GM21526 (cell line): ENCODE data around the gene SLC35F6.
"Not testable (repeated sequence)": the region's sequence is repeated elsewhere in the genome, so short reads cannot be mapped to it uniquely, and the experiment has no call there.

Experiments used
- ATAC-seq: cut with Tn5 transposase; IDR thresholded peaks from one replicate; pipeline ENCODE4 v1.9.1; 2021; ENCODE audit warnings: moderate library complexity; ENCODE audit not compliant: unreplicated experiment, low FRiP score

Gene SLC35F6

DNA sequence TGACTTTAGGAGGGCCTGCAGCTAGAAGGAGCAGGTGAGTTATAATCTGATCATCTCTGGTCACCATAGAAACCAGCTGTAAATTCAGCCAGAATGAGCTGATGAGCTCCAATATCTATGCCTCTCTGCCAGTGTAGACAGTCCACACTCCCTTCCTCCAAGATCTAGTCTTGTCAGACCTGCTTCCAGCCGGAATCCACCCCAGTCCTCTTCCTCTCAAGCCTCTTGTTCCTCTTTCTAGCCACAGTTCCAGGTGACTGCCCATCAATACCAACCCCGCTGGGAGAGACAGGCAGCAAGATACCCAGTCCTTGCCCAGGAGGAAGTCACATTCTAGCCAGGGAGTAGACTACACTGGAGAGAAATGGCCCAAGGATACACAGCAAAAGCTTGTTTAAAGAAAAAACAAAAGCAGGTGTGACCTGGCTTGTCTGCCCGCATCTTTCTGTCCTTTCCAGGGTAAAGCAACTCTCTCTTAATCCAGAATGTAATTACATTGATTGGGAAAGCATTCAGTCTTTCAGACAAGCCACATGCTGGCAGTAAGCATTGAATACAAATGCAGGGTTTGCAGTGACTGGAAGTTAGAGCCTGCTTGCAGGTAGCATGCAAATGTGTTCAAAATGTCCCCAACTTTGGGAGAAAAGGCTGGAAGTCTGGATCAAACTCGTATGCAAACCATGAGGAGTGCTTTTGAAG lies 9.0 kb upstream of the SLC35F6 start:
- ATAC-seq, result no peak

DNA sequence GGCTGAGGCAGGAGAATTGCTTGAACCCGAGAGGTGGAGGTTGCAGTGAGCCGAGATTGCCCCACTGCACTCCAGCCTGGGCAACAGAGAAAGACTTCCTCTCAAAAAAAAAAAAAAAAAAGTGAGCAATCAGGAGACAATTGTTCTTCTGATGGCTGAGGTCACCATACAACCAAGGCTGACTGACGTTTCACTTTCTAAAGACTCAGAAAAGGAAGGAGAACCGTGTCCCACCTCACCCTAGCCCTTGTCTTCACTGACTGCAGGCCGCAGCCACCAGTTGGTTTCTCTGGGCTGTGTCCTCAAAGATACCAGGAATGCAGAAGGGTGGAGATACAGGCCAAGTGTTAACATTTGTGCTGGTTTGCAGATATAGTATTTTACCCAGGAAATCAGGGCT lies 7.7 kb upstream of the SLC35F6 start:
- no peak for ATAC-seq

DNA sequence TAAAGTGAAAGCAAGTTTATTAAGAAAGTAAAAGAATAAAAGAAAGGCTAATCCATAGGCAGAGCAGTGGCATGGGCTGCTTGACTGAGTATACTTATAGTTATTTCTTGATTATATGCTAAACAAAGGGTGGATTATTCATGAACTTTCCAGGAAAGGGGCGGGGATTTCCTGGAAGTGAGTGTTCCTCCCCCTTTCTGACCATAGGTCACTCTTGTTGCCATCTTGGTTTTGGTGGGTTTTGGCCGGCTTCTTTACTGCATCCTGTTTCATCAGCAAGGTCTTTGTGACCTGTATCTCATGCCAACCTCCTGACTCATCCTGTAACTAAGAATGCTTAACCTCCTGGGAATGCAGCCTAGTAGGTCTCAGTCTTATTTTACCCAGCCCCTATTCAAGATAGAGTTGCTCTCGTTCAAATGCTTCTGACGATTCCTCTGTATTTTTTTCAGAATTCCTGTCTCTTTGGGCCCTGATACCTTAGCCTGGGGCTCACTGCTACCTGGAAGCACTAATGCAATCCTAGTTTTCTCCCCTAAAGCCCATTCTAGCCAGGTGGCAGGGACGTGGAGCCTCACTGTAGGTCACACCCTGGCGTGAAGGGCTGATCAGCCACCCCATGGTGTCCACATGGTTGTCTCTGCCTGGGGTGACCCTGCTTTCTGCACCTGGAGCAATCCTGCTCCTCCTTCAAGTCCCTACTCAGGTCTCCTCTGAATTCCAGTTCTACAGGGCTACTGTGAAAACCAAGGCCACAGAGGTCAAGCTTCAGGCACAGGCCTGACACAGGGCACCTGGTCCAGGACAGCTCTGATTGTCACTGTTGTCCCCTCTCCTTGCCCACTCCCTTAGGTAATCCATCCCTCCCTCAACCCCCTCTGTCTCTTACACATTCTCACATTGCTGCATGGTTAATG lies 6.0 kb upstream of the SLC35F6 start:
- no peak for ATAC-seq

DNA sequence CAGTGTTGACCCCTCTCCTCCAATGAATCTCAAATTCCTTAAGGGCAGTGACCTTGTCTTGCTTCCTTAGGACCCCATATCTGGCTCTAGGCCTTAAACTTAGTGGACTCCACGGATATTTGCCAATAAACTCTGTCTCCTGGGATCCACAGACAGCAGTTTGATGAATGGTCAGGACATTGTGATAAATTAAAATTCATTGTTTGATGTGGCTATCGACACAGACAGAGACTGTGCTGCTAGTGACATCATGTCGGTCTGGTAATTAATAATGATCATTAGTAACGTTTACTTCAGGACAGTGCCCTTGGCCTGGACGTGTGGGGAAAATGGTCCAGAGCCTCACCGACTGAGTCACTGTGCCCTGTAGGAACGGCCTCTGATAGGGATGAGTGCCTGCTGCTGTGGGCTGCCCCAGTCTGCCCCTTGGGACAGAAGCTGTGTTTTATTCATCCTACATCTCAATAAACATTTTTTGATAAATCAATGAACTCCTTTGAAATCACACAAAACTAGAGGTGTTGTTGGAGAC lies 5.2 kb upstream of the SLC35F6 start:
- ATAC-seq, result no peak

DNA sequence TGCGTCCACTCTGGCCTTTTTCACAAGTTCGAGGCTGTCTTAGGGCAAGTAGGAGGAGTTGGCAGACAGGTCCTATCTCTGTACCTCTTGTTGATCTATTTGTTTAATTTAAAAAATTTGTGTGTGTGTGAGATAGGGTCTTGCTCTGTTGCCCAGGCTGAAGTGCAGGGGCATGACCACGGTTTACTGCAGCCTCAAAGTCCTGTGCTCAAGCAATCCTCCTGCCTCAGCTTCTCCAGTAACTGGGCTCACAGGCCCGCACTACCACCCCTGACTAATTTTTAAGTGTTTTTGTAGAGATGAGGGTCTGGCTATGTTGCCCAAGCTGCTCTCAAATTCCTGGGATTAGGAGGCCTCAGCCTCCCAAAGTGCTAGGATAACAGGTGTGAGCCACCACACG lies 4.2 kb upstream of the SLC35F6 start:
- ATAC-seq, result no peak

DNA sequence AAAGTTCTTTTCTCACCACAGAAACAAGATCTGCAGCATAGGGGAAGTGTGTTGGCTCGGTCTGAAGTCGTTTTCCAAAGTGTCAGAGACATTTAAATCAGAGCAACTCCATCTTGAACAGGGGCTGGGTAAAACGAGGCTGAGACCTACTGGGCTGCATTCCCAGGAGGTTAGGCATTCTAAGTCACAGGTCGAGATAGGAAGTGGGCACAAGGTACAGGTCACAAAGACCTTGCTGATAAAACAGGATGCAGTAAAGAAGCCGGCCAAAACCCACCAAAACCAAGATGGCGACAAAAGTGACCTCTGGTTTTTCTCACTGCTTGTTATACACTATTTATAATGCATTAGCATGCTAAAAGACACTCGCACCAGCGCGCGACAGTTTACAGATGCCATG lies 3.1 kb upstream of the SLC35F6 start:
- ATAC-seq, result not testable (repeated sequence)

DNA sequence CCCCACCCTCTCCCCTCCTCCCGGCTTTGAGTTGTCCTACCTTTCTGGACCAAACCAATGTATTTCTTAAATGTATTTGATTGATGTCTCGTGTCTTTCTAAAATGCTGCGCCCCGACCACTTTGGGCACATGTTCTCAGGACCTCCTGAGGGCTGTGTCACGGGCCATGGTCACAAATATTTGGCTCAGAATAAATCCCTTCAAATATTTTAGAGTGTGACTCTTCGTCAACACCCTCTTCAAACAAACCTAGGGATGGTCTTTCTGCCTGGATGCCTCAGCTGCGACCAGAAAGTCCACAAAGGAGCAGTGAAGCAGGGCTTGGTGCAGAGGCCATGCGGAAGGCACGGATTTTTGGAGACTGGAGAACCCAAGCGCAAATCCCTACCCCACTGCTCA lies 1.1 kb upstream of the SLC35F6 start:
- ATAC-seq, result no peak

DNA sequence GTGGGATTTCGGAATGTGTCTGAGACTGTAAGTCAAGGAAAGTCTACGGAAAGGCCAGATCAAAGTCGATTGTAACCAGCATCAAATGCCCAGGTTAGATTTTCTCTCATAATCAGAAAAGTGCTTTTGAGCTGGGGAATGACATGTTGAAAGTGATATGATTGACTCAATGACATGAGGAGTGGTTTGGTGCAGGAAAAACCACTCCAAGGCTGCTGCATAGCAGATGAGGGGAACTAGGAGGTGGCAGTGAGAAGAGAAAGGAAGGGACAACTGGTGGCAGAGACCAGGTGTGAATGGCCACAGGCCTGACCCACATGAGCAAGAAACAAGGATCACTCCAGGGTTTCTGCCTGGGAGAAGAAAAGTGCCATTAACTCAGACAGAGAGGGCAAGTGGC lies 822 bp downstream of the SLC35F6 start:
- no peak for ATAC-seq

DNA sequence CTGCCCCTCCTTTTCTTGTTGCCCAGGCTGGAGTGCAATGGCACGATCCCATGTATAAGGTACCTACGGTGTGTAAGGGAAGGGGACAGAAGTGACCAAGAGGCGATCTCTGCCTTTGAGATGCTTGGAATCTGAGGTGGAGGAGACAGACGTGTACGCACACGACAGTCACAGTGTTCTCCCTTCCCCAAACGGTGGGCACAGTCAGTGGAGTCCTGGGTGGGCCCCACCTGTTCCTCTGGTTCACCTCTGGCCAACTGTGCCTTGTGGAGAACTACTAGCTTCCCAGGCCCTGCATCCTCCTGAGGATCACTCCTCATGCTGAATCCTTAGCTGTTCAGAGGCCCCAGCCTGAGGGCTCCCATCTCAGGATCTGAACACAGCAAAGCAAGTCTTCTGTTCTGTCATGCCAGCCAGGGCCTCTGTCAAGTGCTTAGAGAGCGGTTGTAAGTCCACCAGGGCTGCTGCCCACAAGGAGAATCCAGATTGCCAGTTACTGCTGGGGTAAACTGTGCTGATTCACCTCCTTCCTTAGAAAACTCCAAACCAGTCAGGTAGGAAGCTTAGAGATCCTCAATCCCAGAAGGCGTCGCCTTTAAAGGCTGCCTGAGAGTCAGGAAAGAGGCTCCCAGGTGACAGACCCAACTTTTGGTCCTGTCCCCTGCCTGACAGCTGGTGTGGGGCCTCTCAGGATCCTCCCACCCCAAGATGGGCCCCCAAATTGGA lies 1.6 kb downstream of the SLC35F6 start:
- ATAC-seq, result no peak

DNA sequence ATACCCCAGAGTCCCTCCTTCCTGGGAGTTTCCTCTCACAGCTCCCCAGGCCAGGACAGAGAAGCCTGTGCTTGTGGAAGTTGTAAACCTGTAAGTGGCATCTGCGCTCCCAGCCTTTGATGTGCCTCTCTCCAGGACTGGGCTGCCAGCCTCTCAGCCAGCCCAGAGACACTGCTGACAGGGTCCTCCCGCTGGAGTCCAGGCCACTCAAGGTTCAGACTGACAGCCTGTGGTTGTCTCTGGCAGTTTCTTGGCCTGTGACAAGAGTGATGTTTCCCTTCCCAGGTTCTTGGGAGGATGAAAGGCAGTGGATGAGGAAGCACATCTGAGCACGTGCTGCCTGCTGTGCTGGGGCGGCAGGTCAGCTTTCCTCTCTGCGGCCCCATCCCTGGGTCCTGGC lies 3.0 kb downstream of the SLC35F6 start:
- ATAC-seq, result no peak

DNA sequence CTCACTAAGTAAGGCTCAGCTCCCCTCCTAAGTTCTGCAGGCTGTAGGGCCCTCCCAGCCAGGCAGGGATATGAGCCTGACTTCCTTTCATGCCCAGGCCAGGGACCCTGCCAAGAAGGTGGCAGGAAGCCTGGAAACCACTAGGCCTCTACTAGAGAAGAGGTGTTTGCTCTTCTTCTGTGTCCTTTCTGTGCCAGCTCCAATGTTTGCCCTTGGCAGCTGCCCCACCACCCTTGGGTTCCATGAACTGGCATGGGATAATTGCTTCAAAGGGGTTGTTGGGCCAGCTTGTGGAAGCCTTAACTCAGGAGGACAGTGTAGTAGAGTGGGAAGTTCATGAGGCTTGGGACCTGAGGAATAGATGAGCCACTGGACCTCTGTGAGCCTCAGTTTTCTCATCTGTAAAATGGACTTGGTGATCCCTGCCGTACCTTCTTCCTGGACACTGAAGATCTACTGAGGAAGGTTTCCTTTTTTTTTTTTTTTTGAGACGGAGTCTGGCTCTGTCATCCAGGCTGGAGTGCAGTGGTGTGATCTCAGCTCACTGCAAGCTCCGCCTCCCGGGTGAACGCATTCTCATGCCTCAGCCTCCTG lies 3.9 kb downstream of the SLC35F6 start:
- no peak for ATAC-seq

DNA sequence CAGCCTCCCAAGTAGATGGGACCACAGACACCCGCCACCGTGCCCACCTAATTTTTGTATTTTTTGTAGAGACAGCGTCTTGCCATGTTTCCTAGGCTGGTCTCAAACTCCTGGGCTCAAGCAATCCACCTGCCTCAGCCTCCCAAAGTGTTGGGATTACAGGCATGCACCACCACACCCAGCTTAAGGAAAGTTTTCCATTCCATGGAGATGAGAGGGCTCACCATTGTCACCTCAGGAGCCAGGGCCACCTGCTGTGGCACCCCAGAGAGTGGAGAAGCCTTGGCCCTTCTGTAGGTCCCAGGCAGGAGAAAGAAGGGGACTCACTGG lies 4.6 kb downstream of the SLC35F6 start:
- ATAC-seq, result no peak

DNA sequence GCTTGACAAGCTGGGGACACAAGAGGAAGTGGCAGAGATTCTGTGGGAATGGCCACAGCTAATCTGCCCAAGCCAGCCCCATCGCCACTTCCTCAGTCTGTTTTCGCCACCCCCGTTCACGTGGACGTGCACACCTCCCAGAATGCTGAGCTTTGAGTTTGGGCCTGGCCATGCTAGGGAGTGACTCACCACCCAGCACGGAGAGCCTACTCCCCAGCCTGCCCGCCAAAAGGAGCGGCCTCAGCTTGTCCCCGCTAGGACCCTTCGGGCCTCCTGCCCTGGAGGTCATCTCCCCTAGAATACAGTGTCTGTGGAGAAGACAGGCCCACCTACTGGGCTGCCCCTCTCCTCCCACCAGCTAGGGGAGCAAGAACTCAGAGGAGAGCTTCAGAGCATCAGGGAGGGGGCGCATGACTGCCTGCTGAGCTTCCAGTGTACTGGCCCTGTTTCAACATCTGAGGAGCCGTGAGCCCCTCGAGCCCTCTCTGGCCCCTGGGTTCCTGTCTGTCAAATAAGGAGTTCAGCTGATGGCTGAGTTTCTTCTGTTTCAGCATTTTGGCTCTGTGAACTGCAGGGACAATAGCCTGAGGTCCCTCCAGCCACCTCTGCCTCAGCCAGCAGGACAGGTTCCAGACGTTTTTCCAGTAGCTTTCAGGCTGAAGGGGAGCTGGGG lies 5.1 kb downstream of the SLC35F6 start:
- ATAC-seq, result no peak

DNA sequence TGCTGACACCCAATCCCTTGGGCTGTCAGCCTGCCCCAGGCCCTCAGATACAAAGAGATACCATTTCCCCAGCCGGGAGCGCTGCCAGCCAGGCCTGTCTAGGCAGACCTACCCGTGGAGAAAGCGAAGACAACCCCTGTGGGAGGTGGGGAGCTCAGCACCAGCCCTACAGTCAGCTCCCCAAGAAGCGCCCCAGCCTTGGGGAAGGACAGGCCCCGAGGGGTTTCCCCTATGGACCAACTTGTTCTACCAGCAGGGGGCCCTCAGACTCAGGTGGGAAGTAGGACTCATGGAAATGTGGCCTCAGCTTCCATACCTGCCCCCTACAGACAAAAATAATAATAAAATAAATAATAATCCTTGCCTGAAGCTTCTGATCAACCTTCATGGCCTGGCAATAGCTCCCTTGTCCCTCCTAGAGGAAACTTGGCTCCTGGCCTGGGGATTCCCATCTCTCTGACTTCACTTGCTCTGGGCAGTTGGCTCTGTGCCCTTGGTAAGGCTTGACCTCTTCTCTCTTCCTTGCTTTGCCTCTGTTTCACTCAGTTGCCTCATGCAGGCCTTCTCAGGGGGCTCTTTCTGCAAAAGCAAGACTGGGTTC lies 7.0 kb downstream of the SLC35F6 start:
- no peak for ATAC-seq

DNA sequence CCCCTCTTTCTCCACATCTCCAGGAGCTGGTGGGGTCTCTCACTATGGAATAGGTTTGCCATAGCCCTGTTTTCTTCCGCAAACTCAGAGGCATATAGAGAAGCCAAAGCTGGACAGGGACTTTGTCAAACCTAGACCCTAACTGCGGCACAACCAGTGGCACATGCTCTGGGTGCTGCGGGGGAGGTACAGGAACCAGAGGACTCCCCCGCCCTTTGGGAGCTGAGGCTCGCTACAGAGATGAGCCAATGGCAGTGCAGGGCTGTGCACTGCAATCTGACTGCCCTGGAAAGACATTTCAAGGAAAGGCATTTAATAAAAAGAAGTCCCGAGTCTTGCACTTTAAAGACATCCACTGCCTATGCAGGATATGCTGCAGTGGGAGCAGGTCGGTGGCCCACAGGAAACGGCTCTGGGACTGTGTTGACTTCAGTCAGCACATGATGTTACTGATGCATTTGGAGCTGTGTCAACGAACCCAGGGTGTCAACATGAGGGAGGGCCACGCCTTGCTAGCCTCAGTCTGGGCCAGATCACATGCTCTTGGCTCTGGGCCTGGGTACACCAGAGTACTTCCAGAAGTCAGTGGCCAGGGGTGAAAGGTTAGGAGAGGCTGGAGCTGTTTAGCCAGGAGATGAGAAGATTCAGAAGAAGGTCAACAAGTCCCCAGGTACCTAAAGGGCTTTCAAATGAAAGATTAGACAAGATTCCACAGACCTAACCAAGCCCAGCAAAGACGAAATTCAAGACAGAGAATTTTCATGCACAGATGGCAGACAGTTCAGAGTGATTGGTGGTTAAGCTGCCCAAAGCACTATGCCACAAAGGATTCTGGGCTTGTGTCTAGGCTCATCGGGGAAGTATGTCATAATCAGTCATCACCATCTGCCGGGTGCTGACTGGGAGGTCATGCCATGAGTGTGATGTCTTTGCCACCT lies 8.2 kb downstream of the SLC35F6 start:
- ATAC-seq, result no peak

DNA sequence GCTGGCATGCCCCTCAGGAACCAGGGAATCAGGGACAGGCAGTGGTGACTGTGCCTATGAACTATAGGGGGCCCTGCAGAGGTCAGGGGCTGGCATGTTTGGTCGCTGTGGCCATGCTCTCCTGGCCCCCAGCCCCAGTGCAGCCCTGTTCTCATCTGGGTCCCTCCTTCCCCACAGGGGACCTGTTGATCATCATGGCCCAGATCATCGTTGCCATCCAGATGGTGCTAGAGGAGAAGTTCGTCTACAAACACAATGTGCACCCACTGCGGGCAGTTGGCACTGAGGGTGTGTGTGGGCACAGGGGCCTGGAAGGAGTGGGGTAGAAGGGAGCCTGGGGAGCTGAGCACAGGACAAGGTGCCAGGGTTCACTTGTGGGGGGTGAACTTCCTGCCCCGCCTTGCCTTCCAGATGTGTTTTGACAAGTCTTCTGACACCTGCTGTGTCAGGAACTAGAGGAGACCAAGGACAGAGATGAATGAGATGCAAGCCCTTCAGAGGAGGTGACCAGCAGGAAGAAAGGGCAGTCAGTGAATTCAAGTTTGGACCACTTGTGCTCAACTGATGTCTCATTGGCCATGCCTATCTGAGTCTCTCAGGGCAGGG lies 12.2 kb downstream of the SLC35F6 start:
- ATAC-seq, result no peak

DNA sequence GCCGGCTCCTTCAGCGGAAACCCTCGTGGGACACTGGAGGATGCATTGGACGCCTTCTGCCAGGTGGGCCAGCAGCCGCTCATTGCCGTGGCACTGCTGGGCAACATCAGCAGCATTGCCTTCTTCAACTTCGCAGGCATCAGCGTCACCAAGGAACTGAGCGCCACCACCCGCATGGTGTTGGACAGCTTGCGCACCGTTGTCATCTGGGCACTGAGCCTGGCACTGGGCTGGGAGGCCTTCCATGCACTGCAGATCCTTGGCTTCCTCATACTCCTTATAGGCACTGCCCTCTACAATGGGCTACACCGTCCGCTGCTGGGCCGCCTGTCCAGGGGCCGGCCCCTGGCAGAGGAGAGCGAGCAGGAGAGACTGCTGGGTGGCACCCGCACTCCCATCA lies 14.0 kb downstream of the SLC35F6 start:
- ATAC-seq, result no peak

DNA sequence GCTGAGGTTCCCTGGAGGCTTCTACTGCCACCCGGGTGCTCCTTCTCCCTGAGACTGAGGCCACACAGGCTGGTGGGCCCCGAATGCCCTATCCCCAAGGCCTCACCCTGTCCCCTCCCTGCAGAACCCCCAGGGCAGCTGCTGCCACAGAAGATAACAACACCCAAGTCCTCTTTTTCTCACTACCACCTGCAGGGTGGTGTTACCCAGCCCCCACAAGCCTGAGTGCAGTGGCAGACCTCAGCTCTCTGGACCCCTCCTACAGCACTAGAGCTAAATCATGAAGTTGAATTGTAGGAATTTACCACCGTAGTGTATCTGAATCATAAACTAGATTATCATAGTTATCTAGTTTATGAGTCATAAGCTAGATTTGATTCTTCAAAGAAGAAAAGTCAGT lies 14.4 kb downstream of the SLC35F6 start:
- no peak for ATAC-seq
